NCI-H2081 treated with DMSO at 0.1 percent for 48 hours (cell line): ENCODE measurements around the gene PLA1A.
"Not testable (repeated sequence)": the region's sequence is repeated elsewhere in the genome, so short reads cannot be mapped to it uniquely, and the experiment has no call there.

Experiments used
- DNase-seq: peaks from one replicate; lab custom pipeline; 2025; lab: John Stamatoyannopoulos, UW

PLA1A gene, protein sequence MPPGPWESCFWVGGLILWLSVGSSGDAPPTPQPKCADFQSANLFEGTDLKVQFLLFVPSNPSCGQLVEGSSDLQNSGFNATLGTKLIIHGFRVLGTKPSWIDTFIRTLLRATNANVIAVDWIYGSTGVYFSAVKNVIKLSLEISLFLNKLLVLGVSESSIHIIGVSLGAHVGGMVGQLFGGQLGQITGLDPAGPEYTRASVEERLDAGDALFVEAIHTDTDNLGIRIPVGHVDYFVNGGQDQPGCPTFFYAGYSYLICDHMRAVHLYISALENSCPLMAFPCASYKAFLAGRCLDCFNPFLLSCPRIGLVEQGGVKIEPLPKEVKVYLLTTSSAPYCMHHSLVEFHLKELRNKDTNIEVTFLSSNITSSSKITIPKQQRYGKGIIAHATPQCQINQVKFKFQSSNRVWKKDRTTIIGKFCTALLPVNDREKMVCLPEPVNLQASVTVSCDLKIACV

DNA sequence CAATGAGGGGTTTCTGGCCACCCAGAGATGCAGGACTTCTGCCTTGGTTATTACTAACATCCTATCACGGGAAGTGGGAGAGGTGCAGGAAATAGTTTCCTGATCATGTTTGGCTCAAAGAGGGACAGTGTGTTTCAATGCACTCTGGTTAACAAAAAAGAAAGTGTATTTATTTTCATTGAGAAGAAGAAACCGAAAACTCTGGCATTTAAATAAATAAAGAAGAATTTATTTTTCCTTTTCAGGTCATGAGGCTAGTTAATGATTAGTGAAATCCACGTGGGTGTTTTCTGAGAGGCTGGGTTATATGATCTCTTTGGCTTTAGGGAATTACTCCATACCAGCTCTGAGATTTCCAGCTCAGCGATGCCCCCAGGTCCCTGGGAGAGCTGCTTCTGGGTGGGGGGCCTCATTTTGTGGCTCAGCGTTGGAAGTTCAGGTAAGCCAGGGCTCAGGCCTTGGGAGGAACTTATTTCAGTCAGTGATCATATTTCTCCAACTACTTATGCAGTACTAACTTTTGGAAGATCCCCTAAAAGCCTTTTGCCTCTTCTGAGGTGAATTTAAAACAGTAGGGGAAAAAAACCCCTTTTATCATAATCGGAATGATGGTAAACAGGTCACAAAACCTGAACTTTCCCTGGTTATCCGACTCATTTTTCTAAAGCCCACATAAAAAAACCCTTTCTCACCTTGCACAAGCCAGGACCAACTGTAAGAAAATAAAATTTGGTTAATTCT, at the start of gene PLA1A:
Gene PLA1A, plus strand, starts transcription at position 338 of the 741 bp plus-strand sequence. Its CDS starts 29 bp downstream, at position 367.
- no peak for DNase-seq

DNA sequence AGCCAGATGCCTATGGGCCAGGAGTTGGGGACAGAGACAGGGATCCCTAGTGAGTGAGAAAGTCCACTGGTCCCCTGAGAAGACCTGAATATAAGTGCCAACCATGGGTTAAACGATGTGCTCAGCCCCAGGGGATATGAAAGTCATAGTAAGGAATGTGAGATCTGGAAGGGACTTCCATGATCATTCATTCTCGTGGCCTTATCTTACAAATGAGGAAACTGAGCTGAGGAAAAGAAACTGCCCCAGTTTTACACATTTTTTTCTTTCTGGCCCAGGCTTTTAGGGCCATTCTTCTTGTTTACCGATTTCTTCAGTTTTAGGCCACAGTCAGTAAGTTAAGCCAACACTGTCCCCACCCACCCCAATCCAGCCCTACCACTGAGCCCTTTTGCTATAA, 49.3 kb upstream of the PLA1A start:
- no peak for DNase-seq

DNA sequence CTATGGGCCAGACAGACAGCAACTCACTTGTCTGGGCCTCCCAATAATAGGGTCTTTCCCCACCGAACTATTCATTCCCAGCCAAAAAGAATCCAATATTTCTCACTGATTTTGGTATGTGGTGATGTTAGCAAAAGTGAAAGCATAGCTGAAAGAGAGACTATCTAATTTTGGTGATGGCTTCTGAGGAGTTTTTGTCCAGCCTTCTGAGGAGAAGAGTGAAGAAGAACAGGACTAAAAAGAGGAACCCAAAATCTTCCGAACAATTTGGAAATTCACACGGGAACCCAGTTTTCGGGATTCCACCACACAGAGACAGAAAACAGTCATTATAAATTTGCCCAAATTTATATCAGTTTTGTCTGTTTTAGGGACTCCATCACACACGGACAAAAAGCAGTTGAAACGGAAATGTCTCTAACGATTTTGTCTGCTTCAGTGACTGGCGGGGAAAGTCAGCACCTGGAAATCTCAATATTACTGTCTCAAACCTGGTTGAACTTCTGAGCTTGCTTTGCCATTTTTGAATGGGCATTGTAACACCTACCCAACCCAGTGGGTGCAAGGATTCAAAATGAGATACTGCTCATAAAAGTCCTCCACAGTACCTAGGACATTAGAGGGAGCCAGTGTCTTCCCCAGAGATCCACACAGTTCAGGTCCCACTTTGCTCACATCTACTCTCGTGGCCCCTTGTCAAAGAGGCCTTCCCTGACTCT, 47.3 kb upstream of the PLA1A start:
- no peak for DNase-seq

DNA sequence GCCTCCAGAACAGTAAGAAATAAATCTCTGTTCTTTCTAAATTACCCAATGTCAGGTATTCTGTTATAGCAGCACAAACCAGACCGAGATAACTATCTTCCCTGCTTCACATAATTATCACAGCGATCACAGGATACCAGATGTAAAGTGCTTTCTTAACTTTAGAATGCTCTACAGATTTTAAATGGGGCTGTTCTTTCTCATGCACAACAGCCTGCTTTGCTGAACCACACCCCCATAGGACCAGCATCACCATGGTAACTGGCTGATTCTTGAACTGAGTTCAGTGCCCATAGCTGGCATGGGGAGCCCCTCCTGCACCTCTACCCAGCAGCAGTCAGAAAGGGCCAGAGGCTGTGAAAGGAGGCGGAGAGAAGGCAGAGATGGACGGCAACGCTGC, 46.1 kb upstream of the PLA1A start:
- DNase-seq, result no peak

DNA sequence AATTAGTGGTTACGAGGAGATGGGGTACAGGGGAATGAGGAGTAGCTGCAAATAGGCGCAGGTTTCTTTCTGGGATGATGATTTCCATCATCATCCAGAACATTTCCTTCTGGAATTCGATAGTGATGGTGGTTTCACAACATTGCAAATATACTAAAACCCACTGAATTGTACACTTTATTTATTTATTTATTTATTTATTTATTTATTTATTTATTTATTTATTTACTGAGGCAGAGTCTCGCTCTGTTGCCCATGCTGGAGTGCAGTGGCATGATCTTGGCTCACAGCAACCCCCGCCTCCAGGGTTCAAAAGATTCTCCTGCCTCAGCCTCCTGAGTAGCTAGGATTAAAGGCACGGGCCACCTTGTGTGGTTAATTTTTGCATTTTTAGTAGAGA, 44.8 kb upstream of the PLA1A start:
- not testable (repeated sequence) for DNase-seq

DNA sequence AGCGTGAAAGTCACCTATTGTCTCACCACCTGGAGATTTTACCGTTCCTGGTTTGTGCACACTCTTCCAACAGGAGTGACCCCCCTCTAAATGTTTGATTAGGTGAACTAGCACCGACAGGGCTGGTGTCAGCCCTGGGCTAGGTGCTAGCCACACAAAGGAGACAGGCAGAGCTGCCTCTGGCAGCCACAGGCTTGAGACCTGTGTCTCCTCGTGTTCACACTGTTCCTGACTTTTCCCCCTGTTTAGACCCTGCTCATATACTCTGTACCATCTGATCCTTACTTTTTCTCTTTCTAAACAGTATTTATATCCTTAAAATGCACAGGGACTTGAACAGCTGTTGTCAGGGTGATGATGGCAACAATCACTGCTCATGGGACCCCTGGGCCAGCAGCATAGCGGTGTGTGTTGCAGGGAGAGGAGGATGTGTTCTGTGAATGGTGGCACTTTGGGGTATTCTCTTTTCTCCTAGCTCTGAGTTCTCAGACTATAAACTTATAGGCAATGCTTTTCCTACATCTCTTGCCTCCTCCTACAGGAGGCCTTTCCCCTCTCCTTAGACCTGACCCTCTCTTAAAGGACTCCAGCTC, 43.8 kb upstream of the PLA1A start:
- no peak for DNase-seq

DNA sequence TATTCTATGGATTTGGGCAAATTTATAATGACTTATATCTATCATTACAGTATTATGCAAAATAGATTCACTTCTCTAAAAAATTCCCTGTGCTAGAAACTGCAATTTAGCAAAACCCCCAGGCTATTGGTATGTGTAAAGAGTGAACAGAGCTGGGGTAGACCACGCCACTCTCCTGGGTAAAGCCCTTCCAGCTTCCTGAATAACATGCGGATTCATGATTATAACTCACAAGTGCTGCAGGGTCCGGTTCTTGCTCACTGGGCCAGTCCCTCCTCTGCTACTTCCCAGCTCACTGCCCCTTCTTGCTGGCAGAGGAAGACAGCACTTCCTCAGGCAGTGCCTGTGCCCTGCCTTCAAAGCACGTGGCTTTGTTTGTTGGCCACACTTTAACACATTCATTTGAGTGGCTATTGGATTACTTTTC, 42.4 kb upstream of the PLA1A start:
- no peak for DNase-seq

DNA sequence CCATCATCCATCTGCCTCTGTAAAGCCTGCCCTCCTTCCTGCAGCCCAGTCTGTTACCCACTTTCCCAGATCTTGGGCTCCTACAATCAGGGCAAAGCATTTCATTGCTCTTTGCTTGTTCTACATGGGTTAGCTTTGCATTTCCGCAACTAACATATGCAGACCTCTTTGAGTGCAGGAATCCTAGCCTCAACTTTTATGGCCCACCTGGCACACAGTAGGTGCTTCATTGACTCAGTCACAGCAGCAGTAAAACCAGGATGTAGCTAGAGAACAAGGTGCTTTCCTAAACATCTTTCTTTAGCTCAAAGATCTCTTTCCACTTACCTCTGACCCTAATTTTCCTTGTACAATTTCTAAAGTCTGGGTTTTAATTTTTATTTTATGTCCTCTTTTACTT, 41.8 kb upstream of the PLA1A start:
- no peak for DNase-seq

DNA sequence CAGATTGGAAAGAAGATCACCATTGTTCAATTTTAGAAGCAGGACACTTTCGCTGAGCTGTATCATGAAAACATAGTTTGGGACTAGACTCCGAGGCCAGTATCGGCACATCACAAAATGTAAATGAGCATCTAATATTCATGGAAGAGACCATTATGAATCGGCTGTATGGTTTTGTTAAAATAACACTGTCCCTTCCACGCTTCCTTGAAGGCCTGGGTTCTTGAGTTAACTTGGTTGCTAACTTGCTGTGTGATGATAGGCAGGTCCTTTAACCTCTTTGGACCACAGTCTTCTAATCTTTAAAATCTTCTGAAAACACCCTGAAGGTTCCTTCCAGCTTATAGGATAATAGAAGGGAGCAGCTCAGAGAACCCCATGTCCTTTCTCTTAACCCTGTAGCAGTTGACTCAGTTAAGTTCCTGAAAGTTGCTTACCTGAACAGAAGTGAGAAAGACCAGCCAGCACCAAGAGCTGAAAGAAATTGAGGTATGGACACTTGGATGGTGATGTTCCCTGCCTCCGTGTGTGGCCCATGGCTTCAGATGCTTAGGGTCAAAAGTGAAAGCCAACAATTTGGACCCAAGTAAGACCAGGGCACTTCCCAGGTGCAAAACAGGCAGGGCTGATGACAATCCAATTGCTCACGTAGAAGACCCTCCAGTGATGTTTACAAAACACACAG, 40.4 kb upstream of the PLA1A start:
- DNase-seq, result no peak

DNA sequence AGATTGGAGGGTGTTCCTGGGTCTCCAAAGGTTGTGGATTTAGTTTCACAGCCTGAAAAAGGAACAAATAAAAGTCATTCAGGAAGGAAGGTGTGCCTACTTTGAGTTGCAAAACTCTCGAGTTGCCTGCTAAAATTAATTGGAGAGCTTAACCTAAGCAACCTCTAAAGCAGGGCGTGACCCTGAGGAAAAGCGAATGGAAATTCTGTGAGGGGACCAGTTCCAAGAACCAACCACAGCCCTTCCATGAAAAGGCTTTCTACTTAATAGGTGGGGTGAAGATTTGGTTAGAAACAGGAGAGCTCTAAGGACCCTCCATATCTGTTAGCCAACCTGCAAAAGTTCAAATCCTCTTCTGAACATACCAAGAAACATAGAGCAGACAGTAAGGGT, 39.8 kb upstream of the PLA1A start:
- no peak for DNase-seq

DNA sequence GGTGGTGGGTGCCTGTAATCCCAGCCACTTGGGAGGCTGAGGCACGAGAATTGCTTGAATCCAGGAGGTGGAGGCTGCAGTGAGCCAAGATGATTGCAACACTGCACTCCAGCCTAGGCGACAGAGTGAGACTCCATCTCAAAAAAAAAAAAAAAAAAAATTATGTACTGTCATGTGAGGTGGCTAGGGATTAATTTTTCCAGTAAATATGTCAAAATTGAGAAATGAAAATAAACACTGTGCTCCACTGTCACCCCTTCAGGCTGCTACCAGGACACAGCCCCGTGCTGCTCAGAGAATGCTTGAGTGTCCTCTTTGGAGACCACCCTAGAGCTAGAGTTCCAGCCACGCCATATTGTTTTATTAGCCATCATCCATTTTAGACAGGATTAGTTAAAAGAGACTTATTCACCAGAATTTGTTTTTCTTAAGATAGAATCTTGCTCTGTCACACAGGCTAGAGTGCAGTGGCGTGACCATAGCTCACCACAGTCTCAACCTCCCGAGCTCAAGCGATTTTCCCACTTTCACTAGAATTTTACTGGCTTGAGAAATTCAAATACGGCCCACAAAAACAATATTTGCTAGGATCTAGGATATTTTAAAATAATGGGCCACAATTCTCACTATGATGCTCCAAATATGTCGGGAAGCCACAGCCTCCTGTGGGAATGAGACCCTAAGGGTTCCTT, 38.9 kb upstream of the PLA1A start:
- DNase-seq, result no peak

DNA sequence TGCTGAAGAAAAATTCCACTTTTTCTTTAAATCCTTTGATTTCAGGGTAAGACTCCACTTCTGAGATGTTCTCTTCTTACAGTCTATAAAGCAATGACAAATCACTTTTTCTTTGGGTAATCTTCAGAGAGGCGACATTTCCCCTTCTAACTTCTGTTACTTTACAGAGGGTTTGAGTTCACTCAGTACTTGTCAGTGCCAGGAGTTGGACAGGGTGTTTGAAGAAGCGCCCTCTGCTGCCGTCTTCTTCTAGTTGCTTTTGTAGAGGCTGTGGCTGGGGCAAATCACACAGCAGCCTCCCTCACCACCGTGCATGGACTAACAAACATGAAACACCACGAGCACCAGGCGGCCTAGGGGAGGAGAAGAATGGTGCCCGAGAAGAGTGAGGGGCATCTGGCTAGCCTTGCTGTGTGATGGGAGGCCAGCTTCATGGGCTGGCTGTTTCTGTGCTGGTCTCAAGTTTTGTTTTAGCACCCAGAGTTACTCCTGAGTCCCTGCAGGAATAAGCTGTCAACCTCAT, 38.2 kb upstream of the PLA1A start, which contains the start of gene CD80:
Gene CD80, minus strand, starts transcription at position 174 of the 523 bp plus-strand sequence. CDS start 1,886 bp downstream, outside the sequence.
- DNase-seq, result no peak

DNA sequence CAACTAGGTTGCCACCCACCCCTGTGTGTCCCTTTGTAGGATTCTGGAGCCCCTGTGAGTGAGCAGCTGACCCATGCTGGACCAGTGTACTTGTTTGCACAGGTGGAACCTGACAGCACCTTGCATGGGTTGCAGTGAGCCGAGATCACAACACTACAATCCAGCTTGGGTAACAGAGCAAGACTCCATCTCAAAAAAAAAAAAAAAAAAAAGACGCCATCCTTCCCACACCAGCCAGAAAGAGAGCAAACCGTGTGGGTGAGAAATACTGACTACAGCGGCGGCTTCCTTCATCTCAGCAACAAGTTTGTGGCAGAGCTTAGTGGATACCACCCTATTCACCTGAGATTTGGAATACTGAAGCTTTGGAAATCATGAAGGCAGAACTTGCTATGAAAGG, 37.5 kb upstream of the PLA1A start:
- DNase-seq, result no peak

DNA sequence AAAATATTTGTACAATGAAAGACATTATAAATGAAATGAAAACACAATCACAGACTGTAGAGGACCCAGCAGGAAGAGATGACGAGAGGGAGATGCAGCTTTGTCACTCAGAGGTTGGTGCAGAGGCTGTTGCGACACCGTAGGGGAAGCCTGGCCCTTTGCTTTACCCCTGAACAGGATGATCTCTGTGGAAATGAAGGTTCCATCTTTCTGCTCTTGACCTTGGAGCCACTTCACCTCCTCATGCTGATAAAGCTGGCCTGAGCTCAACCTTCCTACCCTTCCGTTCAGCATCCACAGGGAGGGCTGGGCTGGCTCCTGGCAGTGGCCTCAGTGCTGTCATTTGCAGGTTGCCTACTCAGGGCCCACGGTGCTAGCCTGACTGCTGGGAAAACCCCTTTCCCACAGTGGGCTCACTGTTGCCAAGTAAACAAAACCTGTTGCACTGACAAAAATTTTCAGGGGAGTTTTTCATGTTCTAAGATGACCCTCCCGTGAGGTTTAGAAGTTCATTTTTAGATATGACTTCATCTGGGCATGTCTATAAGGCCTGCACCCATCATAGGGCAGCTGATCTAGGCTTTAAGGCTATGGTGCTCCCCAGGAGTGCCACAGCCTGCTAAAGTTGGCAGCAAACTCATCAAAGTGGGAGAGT, 35.3 kb upstream of the PLA1A start:
- DNase-seq, result no peak

DNA sequence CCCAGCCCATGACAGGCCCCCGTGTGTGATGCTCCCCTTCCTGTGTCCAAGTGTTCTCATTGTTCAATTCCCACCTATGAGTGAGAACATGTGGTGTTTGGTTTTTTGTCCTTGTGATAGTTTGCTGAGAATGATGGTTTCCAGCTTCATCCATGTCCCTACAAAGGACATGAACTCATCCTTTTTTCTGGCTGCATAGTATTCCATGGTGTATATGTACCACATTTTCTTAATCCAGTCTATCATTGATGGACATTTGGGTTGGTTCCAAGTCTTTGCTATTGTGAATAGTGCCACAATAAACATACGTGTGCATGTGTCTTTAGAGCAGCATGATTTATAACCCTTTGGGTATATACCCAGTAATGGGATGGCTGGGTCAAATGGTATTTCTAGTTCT, 34.4 kb upstream of the PLA1A start:
- not testable (repeated sequence) for DNase-seq

DNA sequence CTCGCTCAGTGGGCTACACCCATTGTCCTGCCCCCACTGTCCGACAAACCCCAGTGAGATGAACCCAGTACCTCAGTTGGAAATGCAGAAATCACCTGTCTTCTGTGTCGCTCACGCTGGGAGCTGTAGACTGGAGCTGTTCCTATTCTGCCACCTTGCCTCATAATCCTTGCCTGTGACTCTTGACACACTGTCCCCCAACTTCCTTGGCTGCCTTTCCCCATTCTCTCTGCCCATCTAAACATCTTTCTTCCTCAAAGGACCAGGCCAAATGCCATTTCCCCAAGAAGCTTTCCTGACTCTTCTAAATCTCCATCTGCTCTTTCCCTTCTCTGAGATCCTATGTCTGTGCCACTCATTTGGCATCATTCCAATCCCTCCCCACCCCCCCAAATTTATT, 28.5 kb upstream of the PLA1A start:
- DNase-seq, result no peak

DNA sequence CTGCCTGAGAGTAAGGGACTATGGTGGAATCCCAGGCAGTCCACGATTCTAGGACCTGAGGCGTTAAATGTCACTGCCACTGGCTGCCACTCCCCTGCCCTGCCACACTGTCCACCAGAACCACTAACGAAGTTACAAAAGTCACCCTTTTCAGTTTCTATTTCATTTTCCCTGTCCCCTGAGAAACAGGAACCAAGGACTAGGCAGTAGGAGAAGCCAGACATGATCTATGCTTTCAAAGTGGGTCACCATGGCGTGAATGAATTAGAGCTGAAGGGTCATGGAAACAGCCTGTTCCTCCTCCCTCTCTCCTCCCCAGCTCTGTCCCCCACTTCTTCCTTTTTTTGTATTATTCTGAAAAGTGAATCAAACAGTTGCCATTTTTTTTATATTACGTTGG, 27.5 kb upstream of the PLA1A start:
- no peak for DNase-seq

DNA sequence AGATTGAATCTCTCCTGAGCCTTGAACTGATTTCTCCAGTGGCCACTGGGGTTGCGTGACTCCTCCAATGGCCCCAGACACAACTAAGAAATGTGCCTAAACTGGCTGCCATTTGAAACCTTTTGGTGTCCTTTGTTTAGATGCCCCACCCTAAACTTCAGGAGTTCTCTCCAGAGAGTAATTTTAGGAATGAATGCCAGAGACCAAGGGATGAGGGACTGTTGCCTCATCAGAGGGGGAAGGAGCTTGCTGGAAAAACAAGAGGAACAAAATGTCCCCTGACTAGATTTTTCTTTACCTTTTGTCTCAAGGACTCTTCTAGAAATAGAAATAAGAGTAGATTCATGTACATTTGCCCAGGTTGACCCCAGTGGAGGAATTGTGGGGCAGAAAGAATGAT, 26.5 kb upstream of the PLA1A start:
- DNase-seq, result no peak

DNA sequence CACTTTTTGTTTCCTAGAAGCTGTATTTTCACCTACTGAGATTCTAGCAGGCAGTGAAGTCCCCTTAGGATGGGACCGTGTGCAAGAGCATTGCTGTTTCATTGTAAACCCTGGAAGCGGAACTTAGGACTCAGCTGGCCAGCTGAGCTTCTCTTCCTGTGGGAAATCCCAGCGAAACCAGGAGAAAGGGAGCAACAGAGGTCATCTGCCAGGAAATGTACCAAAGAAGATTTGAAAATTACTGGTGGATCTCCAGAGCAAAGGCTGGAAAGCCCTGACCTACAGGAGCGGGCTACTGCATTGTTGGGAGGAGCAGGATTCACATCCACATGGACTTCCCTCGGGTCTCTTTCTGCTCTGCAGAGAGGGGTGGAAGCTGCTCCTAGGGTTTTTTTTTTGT, 26.0 kb upstream of the PLA1A start:
- no peak for DNase-seq

DNA sequence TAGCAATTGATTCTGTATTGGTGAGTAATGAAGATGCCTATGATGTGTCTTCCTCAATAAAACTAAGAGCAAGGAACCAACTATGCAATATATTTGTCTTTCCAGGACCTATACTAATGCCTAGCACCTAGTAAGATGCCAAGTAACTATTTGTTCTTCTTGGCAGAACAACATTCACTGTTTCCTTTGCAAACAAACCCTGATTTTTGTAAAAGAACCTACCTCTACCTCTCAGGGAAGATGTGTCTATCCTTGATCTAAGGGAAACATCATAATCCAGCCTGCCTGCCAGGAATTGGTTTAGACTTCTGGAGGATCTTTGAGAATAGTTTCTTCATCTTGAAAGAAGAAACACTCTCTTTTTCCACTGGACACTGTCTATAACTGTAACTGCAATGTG, 22.2 kb upstream of the PLA1A start:
- DNase-seq, result no peak
